Activated T-cell treated with anti-CD3 and anti-CD28 coated beads, Interleukin-2, amount 50 U/mL, for 72 hours (primary cell): ENCODE measurements around the gene DSCAML1. TPM values are rescaled to one million over a fixed set of nuclear protein-coding genes. Genes with fewer than 3 reads are reported as not detected.

Experiments used
- ATAC-seq, 2 donors: fragments of 150-1000 bp; cut with Tn5 transposase; replicated peaks in 1 of 2; 2 replicates each; pipeline ENCODE4 v1.10.0; 2021; ENCODE audit warnings: moderate library complexity in 2 of 2, mild to moderate bottlenecking in 1 of 2
- DNase-seq, 2 donors: peaks; one replicate each; pipeline ENCODE4 v3.0.0; 2021 to 2022; ENCODE audit warnings: mixed read lengths in 1 of 2
- H3K27ac Mint-ChIP-seq: one replicate; pipeline ENCODE4 v1.8.0; 2022; ENCODE audit warnings: mild to moderate bottlenecking, moderate library complexity, mixed read lengths
- H3K27me3 Mint-ChIP-seq: one replicate; pipeline ENCODE4 v1.8.0; 2022; ENCODE audit warnings: low read depth, mixed read lengths
- H3K36me3 Mint-ChIP-seq, 2 donors: one replicate each; pipeline ENCODE4 v1.8.0; 2022; ENCODE audit warnings: mixed read lengths in 2 of 2, mild to moderate bottlenecking in 1 of 2; ENCODE audit not compliant: insufficient read depth in 2 of 2
- H3K4me1 Mint-ChIP-seq: one replicate; pipeline ENCODE4 v1.8.0; 2022; ENCODE audit warnings: low read depth, mixed read lengths
- H3K4me3 Mint-ChIP-seq, 2 donors: one replicate each; pipeline ENCODE4 v1.8.0; 2022; ENCODE audit warnings: mild to moderate bottlenecking in 2 of 2, mixed read lengths in 2 of 2, moderate library complexity in 2 of 2
- H3K9me3 Mint-ChIP-seq, 2 donors: one replicate each; pipeline ENCODE4 v1.8.0; 2022; ENCODE audit warnings: mixed read lengths in 2 of 2
- total RNA-seq, 2 donors: library from RNA; stranded (reverse); gene quantifications; one replicate each; pipeline ENCODE4 v1.2.3, GENCODE V29; 2022

Gene DSCAML1
- total RNA-seq, 2 donors from 2014 or later: 1.5 to 2.5 TPM

DNA sequence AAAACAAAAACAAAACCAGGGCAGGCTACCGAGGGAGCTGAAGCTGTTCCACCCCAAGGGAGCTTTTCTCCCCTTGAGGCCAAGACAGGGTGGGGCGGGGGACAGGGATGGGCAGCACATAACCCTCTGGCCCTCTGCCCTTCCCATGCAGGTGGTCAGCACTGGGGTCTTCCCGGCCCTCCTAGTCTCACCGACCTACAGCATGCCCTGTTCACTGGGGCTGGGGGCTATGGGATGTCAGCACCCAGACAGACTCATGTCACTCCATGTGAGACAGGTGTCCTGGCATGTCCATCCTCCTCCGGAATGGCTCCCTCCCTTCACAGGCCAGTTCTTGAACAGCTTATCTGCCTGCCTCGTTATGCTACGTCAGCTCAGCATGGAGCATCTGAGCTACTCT is 51.7 kb downstream of the DSCAML1 start:
- DNase-seq: no peak
- no peaks in the 10 kb centered on the region for H3K4me1 Mint-ChIP-seq
- H3K4me3 Mint-ChIP-seq: no peak overlapping the region
- no peaks in the 10 kb centered on the region for H3K36me3 Mint-ChIP-seq
- H3K27me3 Mint-ChIP-seq: no peaks in the 10 kb centered on the region
- H3K9me3 Mint-ChIP-seq: no peaks in the 10 kb centered on the region
- ATAC-seq: no peak
- H3K27ac Mint-ChIP-seq: no peak overlapping the region

DNA sequence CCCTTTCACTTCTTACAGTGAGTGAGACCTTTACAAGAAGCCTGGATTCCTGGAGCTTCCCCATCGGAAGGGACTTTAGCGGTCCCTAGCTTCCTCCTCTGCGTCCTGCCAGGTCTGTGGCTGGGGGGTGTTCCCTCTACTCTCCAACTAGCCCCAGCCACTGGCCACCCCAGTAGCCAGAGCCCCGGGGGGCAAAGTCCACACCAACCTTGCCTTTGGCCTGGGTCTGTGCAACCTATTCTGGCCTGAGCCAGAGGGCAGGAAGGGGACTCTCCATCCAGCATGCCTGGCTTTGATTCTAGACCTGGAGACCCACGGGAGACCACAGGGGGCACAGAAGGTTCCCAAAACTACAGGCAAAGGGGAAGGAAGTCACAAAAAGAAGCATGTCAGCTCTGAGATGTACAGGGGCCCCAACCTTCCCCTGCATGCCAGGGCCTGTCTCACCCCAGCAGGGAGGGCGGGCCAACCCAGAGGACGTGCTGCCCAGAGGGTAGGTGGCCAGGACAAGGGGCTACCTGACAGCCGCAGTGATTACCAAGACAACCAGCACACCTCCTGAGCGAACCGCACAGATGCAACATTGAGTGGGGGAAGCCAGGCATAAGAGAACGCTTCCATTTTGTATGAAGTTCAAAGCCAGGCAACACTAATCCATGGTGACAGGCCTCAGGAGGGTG is 52.4 kb downstream of the DSCAML1 start:
- no peak overlapping the region for H3K4me3 Mint-ChIP-seq
- H3K36me3 Mint-ChIP-seq: no peaks in the 10 kb centered on the region
- ATAC-seq: no peak
- H3K27me3 Mint-ChIP-seq: peaks cover 5% of the 10 kb centered on the region
- H3K4me1 Mint-ChIP-seq: no peaks in the 10 kb centered on the region
- H3K9me3 Mint-ChIP-seq: no peaks in the 10 kb centered on the region
- no peak overlapping the region for H3K27ac Mint-ChIP-seq
- DNase-seq: no peak

DNA sequence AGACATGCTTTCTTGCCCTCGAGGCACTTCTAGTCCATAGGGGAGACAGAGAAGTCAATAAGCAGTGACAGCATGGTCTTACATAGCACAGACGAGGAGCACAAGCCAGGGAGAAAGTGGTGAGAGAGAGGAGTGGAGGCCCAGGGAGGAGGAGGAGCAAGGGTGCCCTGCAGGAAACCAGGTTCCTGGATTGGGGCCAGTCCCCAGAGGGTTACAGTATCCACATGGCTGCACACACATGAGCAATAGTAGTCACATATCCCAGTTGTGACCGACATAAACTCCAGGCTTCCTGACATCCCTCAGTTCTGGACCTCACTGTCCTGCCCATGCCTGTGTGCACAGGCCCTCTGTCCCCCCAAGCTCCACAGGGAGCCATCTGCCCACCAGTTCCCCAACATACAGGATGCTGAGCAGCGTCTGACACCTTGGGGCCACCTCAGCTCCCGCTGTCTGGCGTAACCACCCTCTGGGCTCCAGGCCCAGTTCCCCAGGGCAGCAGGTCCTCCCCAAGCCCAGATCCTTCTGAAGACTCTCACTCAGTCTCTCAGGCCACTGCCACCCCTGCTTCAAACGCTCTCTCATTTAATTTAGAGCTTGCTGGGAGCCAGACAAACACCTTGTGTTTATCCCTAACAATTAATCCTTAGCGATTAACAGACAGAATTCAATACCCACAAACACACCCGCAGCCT is 53.7 kb downstream of the DSCAML1 start:
- no peak for ATAC-seq
- DNase-seq: no peak
- Mint-ChIP-seq H3K36me3 (no peaks in the 10 kb centered on the region), H3K4me1 (peaks cover 5% of the 10 kb centered on the region), H3K9me3 (no peaks in the 10 kb centered on the region), H3K4me3 (no peak overlapping the region), H3K27me3 (peaks cover 7% of the 10 kb centered on the region), H3K27ac (no peak overlapping the region)

GRCh38 chr11:117738246-117738957 is 58.6 kb downstream of the DSCAML1 start:
- H3K27me3 Mint-ChIP-seq: peaks cover 7% of the 10 kb centered on the region
- H3K4me1 Mint-ChIP-seq: peaks cover 7% of the 10 kb centered on the region
- ATAC-seq: no peak
- H3K36me3 Mint-ChIP-seq: no peaks in the 10 kb centered on the region
- H3K27ac Mint-ChIP-seq: no peak overlapping the region
- H3K4me3 Mint-ChIP-seq: no peak overlapping the region
- H3K9me3 Mint-ChIP-seq: no peaks in the 10 kb centered on the region
- no peak for DNase-seq

GRCh38 chr11:117735350-117735977 is 61.6 kb downstream of the DSCAML1 start:
- Mint-ChIP-seq H3K4me1 (peaks cover 7% of the 10 kb centered on the region), H3K36me3 (no peaks in the 10 kb centered on the region), H3K27ac (no peak overlapping the region), H3K27me3 (peaks cover 7% of the 10 kb centered on the region), H3K9me3 (no peaks in the 10 kb centered on the region), H3K4me3 (no peak overlapping the region)
- ATAC-seq (no peak), DNase-seq (no peak)

GRCh38 chr11:117734601-117735024 is 62.4 kb downstream of the DSCAML1 start:
- no peak for ATAC-seq
- Mint-ChIP-seq H3K27me3 (peaks cover 1% of the 10 kb centered on the region), H3K4me1 (peaks cover 7% of the 10 kb centered on the region), H3K27ac (no peak overlapping the region), H3K4me3 (no peak overlapping the region), H3K36me3 (no peaks in the 10 kb centered on the region), H3K9me3 (no peaks in the 10 kb centered on the region)
- no peak for DNase-seq

DNA sequence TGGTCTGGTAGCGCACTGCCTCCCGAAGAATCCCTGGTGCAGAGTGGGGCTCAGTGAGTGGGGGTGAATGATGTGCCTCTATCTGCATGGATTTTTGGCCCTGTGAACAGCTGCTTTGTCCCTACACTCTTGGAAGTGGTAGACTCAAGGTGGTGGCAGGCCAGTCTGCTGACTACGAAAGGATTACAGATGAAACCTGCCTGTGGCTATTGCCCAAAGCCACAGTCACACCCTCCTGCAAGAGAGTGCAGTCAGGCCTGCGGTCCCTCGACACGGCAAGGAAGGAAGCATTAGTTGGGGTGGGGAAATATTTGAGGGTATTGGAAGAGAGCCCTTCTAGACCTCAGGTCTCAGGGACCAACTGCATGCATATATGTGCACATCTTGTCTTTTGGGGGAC is 63.7 kb downstream of the DSCAML1 start:
- DNase-seq (no peak), ATAC-seq (no peak)
- no peaks in the 10 kb centered on the region for H3K36me3 Mint-ChIP-seq
- H3K27me3 Mint-ChIP-seq: no peaks in the 10 kb centered on the region
- no peak overlapping the region for H3K4me3 Mint-ChIP-seq
- peaks cover 2% of the 10 kb centered on the region for H3K4me1 Mint-ChIP-seq
- H3K27ac Mint-ChIP-seq: no peak overlapping the region
- no peaks in the 10 kb centered on the region for H3K9me3 Mint-ChIP-seq

GRCh38 chr11:117731722-117732290 is 65.2 kb downstream of the DSCAML1 start:
- Mint-ChIP-seq H3K4me3 (no peak overlapping the region), H3K27ac (no peak overlapping the region), H3K27me3 (peaks cover 6% of the 10 kb centered on the region), H3K36me3 (no peaks in the 10 kb centered on the region), H3K9me3 (no peaks in the 10 kb centered on the region), H3K4me1 (no peaks in the 10 kb centered on the region)
- ATAC-seq (no peak), DNase-seq (no peak)

- H3K27ac Mint-ChIP-seq: no peak overlapping the region
- no peaks in the 10 kb centered on the region for H3K9me3 Mint-ChIP-seq
- no peaks in the 10 kb centered on the region for H3K36me3 Mint-ChIP-seq
- no peaks in the 10 kb centered on the region for H3K4me1 Mint-ChIP-seq
- DNase-seq: no peak
- ATAC-seq: no peak
- H3K4me3 Mint-ChIP-seq: no peak overlapping the region
- H3K27me3 Mint-ChIP-seq: peaks cover 6% of the 10 kb centered on the region
These were observed 66.7 kb downstream of the DSCAML1 start for GRCh38 chr11:117730208-117730800.

DNA sequence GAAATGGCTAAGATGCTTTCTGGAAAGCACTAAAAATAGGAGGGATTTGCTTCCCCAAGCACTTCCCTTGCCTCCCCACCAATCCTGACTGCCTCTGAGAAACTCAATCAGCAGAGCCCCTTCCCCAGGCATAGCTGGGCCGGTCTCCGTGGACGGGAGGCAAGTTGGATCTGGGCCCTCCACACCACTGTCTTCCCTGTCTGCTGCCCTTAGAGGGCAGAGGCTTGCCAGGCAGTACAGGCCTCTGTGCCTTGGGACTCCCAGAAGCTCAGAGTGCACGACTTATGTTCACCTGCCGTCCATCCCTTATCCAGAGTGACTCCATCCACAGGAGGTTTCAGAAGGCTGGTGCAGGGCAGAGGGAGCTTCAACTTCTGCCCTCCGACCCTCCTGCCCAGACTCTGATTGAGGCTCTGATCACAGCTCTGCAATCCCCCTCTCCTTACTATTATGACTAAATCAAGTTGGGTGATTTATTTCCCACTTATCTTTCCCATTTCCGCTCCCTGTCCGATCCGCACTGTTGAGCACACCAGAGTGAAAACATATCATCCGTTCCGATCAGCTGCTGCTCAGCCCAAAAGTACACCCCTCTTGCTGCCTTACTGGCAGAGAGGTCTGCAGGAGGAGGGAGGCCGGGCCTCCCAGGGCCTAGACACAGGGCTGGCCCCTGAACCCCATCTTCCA is 71.8 kb downstream of the DSCAML1 start:
- Mint-ChIP-seq H3K27me3 (peaks cover 6% of the 10 kb centered on the region), H3K4me3 (no peak overlapping the region), H3K4me1 (no peaks in the 10 kb centered on the region), H3K36me3 (no peaks in the 10 kb centered on the region), H3K9me3 (no peaks in the 10 kb centered on the region), H3K27ac (no peak overlapping the region)
- DNase-seq (no peak), ATAC-seq (no peak)

DNA sequence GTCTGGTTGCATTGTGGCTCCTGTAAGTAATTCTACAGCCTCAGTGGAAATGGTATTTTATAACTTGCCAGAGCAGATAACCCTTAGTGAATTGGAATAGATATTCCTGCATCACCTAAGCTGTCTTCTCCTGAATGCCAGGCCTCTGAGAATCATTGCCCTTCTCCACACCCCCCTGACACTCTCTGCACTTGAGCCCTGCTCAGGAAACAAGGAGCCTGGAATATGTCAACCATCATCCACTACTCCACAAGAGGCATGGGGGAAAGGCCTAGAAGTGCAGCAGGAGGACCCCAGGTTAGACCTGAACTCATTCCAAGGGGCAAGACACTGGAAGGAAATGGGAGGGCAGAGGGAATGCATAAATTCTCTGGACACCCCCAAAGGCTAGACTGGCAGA is 72.4 kb downstream of the DSCAML1 start:
- Mint-ChIP-seq H3K4me3 (no peak overlapping the region), H3K9me3 (no peaks in the 10 kb centered on the region), H3K27me3 (peaks cover 6% of the 10 kb centered on the region), H3K4me1 (no peaks in the 10 kb centered on the region), H3K27ac (no peak overlapping the region), H3K36me3 (no peaks in the 10 kb centered on the region)
- DNase-seq: no peak
- ATAC-seq: no peak

- no peak for ATAC-seq
- H3K4me3 Mint-ChIP-seq: no peak overlapping the region
- H3K4me1 Mint-ChIP-seq: no peaks in the 10 kb centered on the region
- no peak for DNase-seq
- H3K27ac Mint-ChIP-seq: no peak overlapping the region
- no peaks in the 10 kb centered on the region for H3K36me3 Mint-ChIP-seq
- H3K27me3 Mint-ChIP-seq: peaks cover 6% of the 10 kb centered on the region
- no peaks in the 10 kb centered on the region for H3K9me3 Mint-ChIP-seq
These were observed 72.9 kb downstream of the DSCAML1 start for GRCh38 chr11:117724104-117724503.
